GM21723 (cell line): ENCODE measurements around the gene MYO1F.
"Not testable (repeated sequence)": the region's sequence is repeated elsewhere in the genome, so short reads cannot be mapped to it uniquely, and the experiment has no call there.

Experiments
- ATAC-seq: cut with Tn5 transposase; IDR thresholded peaks from one replicate; pipeline ENCODE4 v1.9.1; 2021; ENCODE audit warnings: mild to moderate bottlenecking, moderate library complexity; ENCODE audit not compliant: unreplicated experiment

Gene MYO1F

GRCh38 chr19:8519388-8519787 is 57.9 kb downstream of the MYO1F start:
- no peak for ATAC-seq

- ATAC-seq: no peak
Observed at GRCh38 chr19:8518536-8518935, 58.7 kb downstream of the MYO1F start.

- no peak for ATAC-seq
Observed at GRCh38 chr19:8517551-8518442, 59.4 kb downstream of the MYO1F start.

GRCh38 chr19:8515317-8515716 is 61.9 kb downstream of the MYO1F start:
- ATAC-seq: no peak

GRCh38 chr19:8514505-8515009 is 62.7 kb downstream of the MYO1F start:
- not testable (repeated sequence) for ATAC-seq

GRCh38 chr19:8513687-8514504 is 63.3 kb downstream of the MYO1F start, which contains the start of gene ZNF414:
TSS of gene ZNF414 (minus strand) at chr19:8514167. CDS start at chr19:8514046, 121 bp downstream.
- peak; percentile 87 for ATAC-seq

GRCh38 chr19:8513036-8513686 is 64.1 kb downstream of the MYO1F start:
- ATAC-seq: no peak

GRCh38 chr19:8512115-8512967 is 64.9 kb downstream of the MYO1F start:
- no peak for ATAC-seq

GRCh38 chr19:8511573-8512101 is 65.6 kb downstream of the MYO1F start:
- ATAC-seq: no peak

- ATAC-seq: no peak
Observed at GRCh38 chr19:8510589-8511115, 66.6 kb downstream of the MYO1F start.

- ATAC-seq: no peak
Observed at GRCh38 chr19:8506402-8506957, 70.8 kb downstream of the MYO1F start.

GRCh38 chr19:8505680-8506401 is 71.4 kb downstream of the MYO1F start:
- ATAC-seq: peak; percentile 57

- no peak for ATAC-seq
Observed at GRCh38 chr19:8504919-8505318, 72.3 kb downstream of the MYO1F start.

- ATAC-seq: no peak
Observed at GRCh38 chr19:8504171-8504570, 73.1 kb downstream of the MYO1F start.

- no peak for ATAC-seq
Observed at GRCh38 chr19:8503510-8503909, 73.7 kb downstream of the MYO1F start.

GRCh38 chr19:8501981-8502380 is 75.3 kb downstream of the MYO1F start:
- no peak for ATAC-seq

- ATAC-seq: no peak
Observed at GRCh38 chr19:8501516-8501915, 75.7 kb downstream of the MYO1F start.

- no peak for ATAC-seq
Observed at GRCh38 chr19:8500158-8500557, 77.1 kb downstream of the MYO1F start.
